ENCODE data around the gene NEDD4L. TPM values are rescaled to one million over a fixed set of nuclear protein-coding genes. Genes with fewer than 3 reads are reported as not detected.
A peak's percentile ranks its signal among the peaks of the same experiment; 100 is the strongest.

The NEDD4L gene
- total RNA-seq, 5 donors from 2014 or later (not counting 1 experiment from before 2014, with no cell fraction given): 4.4 to 10.7 (median 6.7) TPM

- no peak for DNase-seq
- Mint-ChIP-seq H3K36me3 (peaks cover 1% of the 10 kb centered on the region), H3K27me3 (peaks cover 0 to 6% of the 10 kb centered on the region in 2 donors), H3K27ac (peak overlapping the region in 1 of 2 donors; percentile 28), H3K4me1 (peaks cover 15 to 39% (median 19%) of the 10 kb centered on the region in 3 donors), H3K9me3 (peaks cover 0 to 2% (median 1%) of the 10 kb centered on the region in 3 donors), H3K4me3 (no peak overlapping the region)
- Histone ChIP-seq H3K27ac (ENCODE audit: low read length) (no peak overlapping the region), H3K36me3 (ENCODE audit: control insufficient read depth in 2 of 2, extremely low read depth in 1 of 2, insufficient read depth in 1 of 2, low read length in 1 of 2) (no peaks in the 10 kb centered on the region), H3K27me3 (replicated peaks in 1 of 2; ENCODE audit: control insufficient read depth in 2 of 2, extremely low read depth in 1 of 2, insufficient read depth in 2 of 2, low read length in 1 of 2) (peaks cover 0 to 5% of the 10 kb centered on the region in 2 experiments), H3K4me1 (ENCODE audit: control insufficient read depth in 1 of 2, extremely low read depth in 1 of 2, insufficient read depth in 2 of 2, low read length in 2 of 2) (peaks cover 13 to 17% of the 10 kb centered on the region in 2 experiments), H3K9me3 (no peaks in the 10 kb centered on the region), H3K4me3 (ENCODE audit: control insufficient read depth in 1 of 2, extremely low read depth in 1 of 2, low read length in 1 of 2) (no peak overlapping the region)
- ChIA-PET CTCF (interaction anchor here in 1 of 2 donors (4.5 kb wide), 1 partner anchor 21 kb away, joined by 21 read pairs; no protein-coding TSS in a partner anchor), POLR2A (no interaction called here)
- no CpG with 5 or more reads among the region's 4 CpGs for WGBS (ENCODE audit: insufficient coverage)
- ATAC-seq (replicated peaks in 1 of 4): no peak
Measured at GRCh38 chr18:58300867-58301266, 256.8 kb downstream of the NEDD4L start.

GRCh38 chr18:58302811-58303210 is 258.8 kb downstream of the NEDD4L start:
- H3K9me3 Mint-ChIP-seq: peaks cover 0 to 4% (median 3%) of the 10 kb centered on the region in 3 donors
- Histone ChIP-seq H3K27me3 (replicated peaks in 1 of 2; ENCODE audit: control insufficient read depth in 2 of 2, extremely low read depth in 1 of 2, insufficient read depth in 2 of 2, low read length in 1 of 2) (peaks cover 0 to 5% of the 10 kb centered on the region in 2 experiments), H3K27ac (ENCODE audit: low read length) (no peak overlapping the region), H3K4me3 (ENCODE audit: control insufficient read depth in 1 of 2, extremely low read depth in 1 of 2, low read length in 1 of 2) (no peak overlapping the region), H3K4me1 (ENCODE audit: control insufficient read depth in 1 of 2, extremely low read depth in 1 of 2, insufficient read depth in 2 of 2, low read length in 2 of 2) (peaks cover 15 to 17% of the 10 kb centered on the region in 2 experiments), H3K36me3 (ENCODE audit: control insufficient read depth in 2 of 2, extremely low read depth in 1 of 2, insufficient read depth in 1 of 2, low read length in 1 of 2) (no peaks in the 10 kb centered on the region), H3K9me3 (no peaks in the 10 kb centered on the region)
- 13% methylated on average over 1 of the region's 5 CpGs for WGBS (ENCODE audit: insufficient coverage)
- peak in 3 of 4 experiments; percentile 49 to 67 (median 62) for ATAC-seq (replicated peaks in 1 of 4)
- peaks cover 15 to 34% (median 18%) of the 10 kb centered on the region in 3 donors for H3K4me1 Mint-ChIP-seq
- peaks cover 0 to 6% of the 10 kb centered on the region in 2 donors for H3K27me3 Mint-ChIP-seq
- ChIA-PET CTCF (interaction anchor here in 1 of 2 donors (0.6 to 4.5 kb wide), 3 partner anchors 19 to 461 kb away, joined by 3 to 21 read pairs (median 3); no protein-coding TSS in a partner anchor), POLR2A (no interaction called here)
- H3K4me3 Mint-ChIP-seq: peak overlapping the region in 2 of 3 donors; percentile 13 to 42
- H3K27ac Mint-ChIP-seq: peak overlapping the region; percentile 61 to 73
- peaks cover 3% of the 10 kb centered on the region for H3K36me3 Mint-ChIP-seq
- no peak for DNase-seq

- DNase-seq (peak in 18 of 35 experiments; percentile 7 to 66 (median 19)), ATAC-seq (replicated peaks in 1 of 4) (peak in 3 of 4 experiments; percentile 65 to 97 (median 79))
- no peak overlapping the region for H3K4me3 ChIP-seq (ENCODE audit: control insufficient read depth in 1 of 2, extremely low read depth in 1 of 2, low read length in 1 of 2)
- Mint-ChIP-seq H3K4me3 (peak overlapping the region in 2 of 3 donors; percentile 13 to 42), H3K36me3 (peaks cover 3% of the 10 kb centered on the region), H3K27me3 (peaks cover 0 to 6% of the 10 kb centered on the region in 2 donors), H3K4me1 (peaks cover 15 to 33% (median 19%) of the 10 kb centered on the region in 3 donors), H3K27ac (peak overlapping the region in 1 of 2 donors; percentile 61), H3K9me3 (peaks cover 0 to 4% (median 3%) of the 10 kb centered on the region in 3 donors)
- WGBS (ENCODE audit: insufficient coverage): 60% methylated on average over 1 of the region's 3 CpGs
- H3K9me3 ChIP-seq: no peaks in the 10 kb centered on the region
- H3K4me1 ChIP-seq (ENCODE audit: control insufficient read depth in 1 of 2, extremely low read depth in 1 of 2, insufficient read depth in 2 of 2, low read length in 2 of 2): peaks cover 18 to 20% of the 10 kb centered on the region in 2 experiments
- H3K36me3 ChIP-seq (ENCODE audit: control insufficient read depth in 2 of 2, extremely low read depth in 1 of 2, insufficient read depth in 1 of 2, low read length in 1 of 2): no peaks in the 10 kb centered on the region
- peaks cover 0 to 5% of the 10 kb centered on the region in 2 experiments for H3K27me3 ChIP-seq (replicated peaks in 1 of 2; ENCODE audit: control insufficient read depth in 2 of 2, extremely low read depth in 1 of 2, insufficient read depth in 2 of 2, low read length in 1 of 2)
- H3K27ac ChIP-seq (ENCODE audit: low read length): peak overlapping the region; percentile 21
- CTCF ChIA-PET: interaction anchor here (0.7 to 4.5 kb wide), 3 partner anchors 18 to 461 kb away, joined by 3 to 21 read pairs (median 4); no protein-coding TSS in a partner anchor
- POLR2A ChIA-PET: no interaction called here
Measured at GRCh38 chr18:58303363-58303762, 259.3 kb downstream of the NEDD4L start.

GRCh38 chr18:58305792-58306191 is 261.8 kb downstream of the NEDD4L start:
- H3K4me3 ChIP-seq (ENCODE audit: control insufficient read depth in 1 of 2, extremely low read depth in 1 of 2, low read length in 1 of 2): no peak overlapping the region
- H3K4me3 Mint-ChIP-seq: no peak overlapping the region
- H3K27ac ChIP-seq (ENCODE audit: low read length): no peak overlapping the region
- H3K27me3 ChIP-seq (replicated peaks in 1 of 2; ENCODE audit: control insufficient read depth in 2 of 2, extremely low read depth in 1 of 2, insufficient read depth in 2 of 2, low read length in 1 of 2): peaks cover 0 to 5% of the 10 kb centered on the region in 2 experiments
- H3K36me3 Mint-ChIP-seq: peaks cover 3% of the 10 kb centered on the region
- H3K4me1 Mint-ChIP-seq: peaks cover 32 to 51% (median 42%) of the 10 kb centered on the region in 3 donors
- no peaks in the 10 kb centered on the region for H3K9me3 ChIP-seq
- H3K27me3 Mint-ChIP-seq: peaks cover 0 to 6% of the 10 kb centered on the region in 2 donors
- H3K9me3 Mint-ChIP-seq: peaks cover 0 to 4% (median 3%) of the 10 kb centered on the region in 3 donors
- no peak for DNase-seq
- 100% methylated on average over 1 of the region's 3 CpGs for WGBS (ENCODE audit: insufficient coverage)
- no peak for ATAC-seq (replicated peaks in 1 of 4)
- peaks cover 41 to 43% of the 10 kb centered on the region in 2 experiments for H3K4me1 ChIP-seq (ENCODE audit: control insufficient read depth in 1 of 2, extremely low read depth in 1 of 2, insufficient read depth in 2 of 2, low read length in 2 of 2)
- H3K36me3 ChIP-seq (ENCODE audit: control insufficient read depth in 2 of 2, extremely low read depth in 1 of 2, insufficient read depth in 1 of 2, low read length in 1 of 2): no peaks in the 10 kb centered on the region
- ChIA-PET CTCF (interaction anchor here in 1 of 2 donors (1.0 kb wide), 1 partner anchor 10 kb away, joined by 5 read pairs; no protein-coding TSS in a partner anchor), POLR2A (no interaction called here)
- no peak overlapping the region for H3K27ac Mint-ChIP-seq

GRCh38 chr18:58307441-58307840 is 263.4 kb downstream of the NEDD4L start:
- no peaks in the 10 kb centered on the region for H3K36me3 ChIP-seq (ENCODE audit: control insufficient read depth in 2 of 2, extremely low read depth in 1 of 2, insufficient read depth in 1 of 2, low read length in 1 of 2)
- no CpG with 5 or more reads among the region's 3 CpGs for WGBS (ENCODE audit: insufficient coverage)
- Mint-ChIP-seq H3K36me3 (peaks cover 3% of the 10 kb centered on the region), H3K27me3 (peaks cover 0 to 6% of the 10 kb centered on the region in 2 donors), H3K27ac (no peak overlapping the region), H3K4me1 (peaks cover 42 to 59% (median 55%) of the 10 kb centered on the region in 3 donors), H3K4me3 (no peak overlapping the region), H3K9me3 (peaks cover 0 to 4% (median 3%) of the 10 kb centered on the region in 3 donors)
- DNase-seq (no peak), ATAC-seq (replicated peaks in 1 of 4) (no peak)
- CTCF ChIA-PET: no interaction called here
- H3K27me3 ChIP-seq (replicated peaks in 1 of 2; ENCODE audit: control insufficient read depth in 2 of 2, extremely low read depth in 1 of 2, insufficient read depth in 2 of 2, low read length in 1 of 2): peaks cover 0 to 5% of the 10 kb centered on the region in 2 experiments
- H3K27ac ChIP-seq (ENCODE audit: low read length): no peak overlapping the region
- H3K4me1 ChIP-seq (ENCODE audit: control insufficient read depth in 1 of 2, extremely low read depth in 1 of 2, insufficient read depth in 2 of 2, low read length in 2 of 2): peaks cover 54 to 56% of the 10 kb centered on the region in 2 experiments
- H3K9me3 ChIP-seq: no peaks in the 10 kb centered on the region
- no peak overlapping the region for H3K4me3 ChIP-seq (ENCODE audit: control insufficient read depth in 1 of 2, extremely low read depth in 1 of 2, low read length in 1 of 2)
- POLR2A ChIA-PET: no interaction called here

- peaks cover 3% of the 10 kb centered on the region for H3K36me3 Mint-ChIP-seq
- Histone ChIP-seq H3K36me3 (ENCODE audit: control insufficient read depth in 2 of 2, extremely low read depth in 1 of 2, insufficient read depth in 1 of 2, low read length in 1 of 2) (no peaks in the 10 kb centered on the region), H3K9me3 (no peaks in the 10 kb centered on the region), H3K4me1 (ENCODE audit: control insufficient read depth in 1 of 2, extremely low read depth in 1 of 2, insufficient read depth in 2 of 2, low read length in 2 of 2) (peaks cover 48 to 51% of the 10 kb centered on the region in 2 experiments), H3K4me3 (ENCODE audit: control insufficient read depth in 1 of 2, extremely low read depth in 1 of 2, low read length in 1 of 2) (no peak overlapping the region), H3K27ac (ENCODE audit: low read length) (no peak overlapping the region), H3K27me3 (replicated peaks in 1 of 2; ENCODE audit: control insufficient read depth in 2 of 2, extremely low read depth in 1 of 2, insufficient read depth in 2 of 2, low read length in 1 of 2) (peaks cover 0 to 2% of the 10 kb centered on the region in 2 experiments)
- H3K4me3 Mint-ChIP-seq: no peak overlapping the region
- H3K9me3 Mint-ChIP-seq: peaks cover 0 to 4% (median 3%) of the 10 kb centered on the region in 3 donors
- DNase-seq (no peak), ATAC-seq (replicated peaks in 1 of 4) (no peak)
- CTCF ChIA-PET: no interaction called here
- WGBS (ENCODE audit: insufficient coverage): 90% methylated on average over 7 of the region's 8 CpGs
- H3K4me1 Mint-ChIP-seq: peaks cover 41 to 59% (median 49%) of the 10 kb centered on the region in 3 donors
- H3K27me3 Mint-ChIP-seq: peaks cover 0 to 3% of the 10 kb centered on the region in 2 donors
- POLR2A ChIA-PET: no interaction called here
- H3K27ac Mint-ChIP-seq: peak overlapping the region; percentile 27 to 73
Measured at GRCh38 chr18:58308463-58308862, 264.4 kb downstream of the NEDD4L start.

All from T-cell (primary cell).